MCF 10A (cell line): ENCODE data around the gene ANAPC5. TPM values are rescaled to one million over a fixed set of nuclear protein-coding genes. Genes with fewer than 3 reads are reported as not detected.

Source experiments
- BruUV-seq: library from RNA; stranded (reverse); fragments of 400-500 nt; replicated peaks from 2 replicates; lab custom pipeline; 2021; lab: Mats Ljungman, UMichigan
- CTCF ChIA-PET: fragments of 300-600 bp; sonication (Branson Sonifier 250); formaldehyde crosslinking; extraction: SDS; loops from one replicate; lab custom pipeline; 2021; ENCODE audit warnings: antibody characterized with exemption, inconsistent platforms; lab: Yijun Ruan, JAX
- POLR2A ChIA-PET: fragments of 300-600, 350-650 bp; sonication (Branson Sonifier 250); formaldehyde crosslinking; extraction: SDS; loops from one replicate; lab custom pipeline; 2020; ENCODE audit warnings: antibody characterized with exemption, inconsistent platforms; lab: Yijun Ruan, JAX
- DNase-seq: peaks from one replicate; pipeline ENCODE4 v3.0.0-alpha.2; 2018; ENCODE audit not compliant: unreplicated experiment
- H3K27ac Mint-ChIP-seq: one replicate; pipeline ENCODE4 v1.8.0; 2022; ENCODE audit warnings: mild to moderate bottlenecking, low read depth, mixed read lengths; ENCODE audit not compliant: unreplicated experiment
- H3K27me3 Mint-ChIP-seq: one replicate; pipeline ENCODE4 v1.8.0; 2022; ENCODE audit warnings: mixed read lengths; ENCODE audit not compliant: insufficient read depth, unreplicated experiment
- H3K36me3 Mint-ChIP-seq: one replicate; pipeline ENCODE4 v1.8.0; 2022; ENCODE audit warnings: mild to moderate bottlenecking, moderate library complexity, mixed read lengths; ENCODE audit not compliant: insufficient read depth, unreplicated experiment
- H3K4me1 Mint-ChIP-seq: one replicate; pipeline ENCODE4 v1.8.0; 2022; ENCODE audit warnings: mixed read lengths; ENCODE audit not compliant: insufficient read depth, unreplicated experiment
- H3K4me3 Mint-ChIP-seq: one replicate; pipeline ENCODE4 v1.8.0; 2022; ENCODE audit warnings: mild to moderate bottlenecking, moderate library complexity, mixed read lengths; ENCODE audit not compliant: unreplicated experiment
- H3K9me3 Mint-ChIP-seq: one replicate; pipeline ENCODE4 v1.8.0; 2022; ENCODE audit warnings: mixed read lengths; ENCODE audit not compliant: unreplicated experiment
- intact Hi-C: fragments of 100-400 bp; cut with micrococcal nuclease; formaldehyde crosslinking; loops from 2 replicates; pipeline ENCODE4 v1.14.1; 2022
- total RNA-seq: library from RNA; stranded (reverse); gene quantifications from 2 replicates; pipeline ENCODE4 v1.2.3, GENCODE V29; 2022
- TF ChIP-seq, protein P1 (sequence below): fragments of 200-600 bp; IDR thresholded peaks from one replicate; pipeline ENCODE4 v1.8.0; 2022; ENCODE audit warnings: antibody characterized with exemption, mild to moderate bottlenecking; ENCODE audit not compliant: unreplicated experiment

ANAPC5 gene
- total RNA-seq, 1 experiment from 2014 or later = 95.6 TPM

DNA sequence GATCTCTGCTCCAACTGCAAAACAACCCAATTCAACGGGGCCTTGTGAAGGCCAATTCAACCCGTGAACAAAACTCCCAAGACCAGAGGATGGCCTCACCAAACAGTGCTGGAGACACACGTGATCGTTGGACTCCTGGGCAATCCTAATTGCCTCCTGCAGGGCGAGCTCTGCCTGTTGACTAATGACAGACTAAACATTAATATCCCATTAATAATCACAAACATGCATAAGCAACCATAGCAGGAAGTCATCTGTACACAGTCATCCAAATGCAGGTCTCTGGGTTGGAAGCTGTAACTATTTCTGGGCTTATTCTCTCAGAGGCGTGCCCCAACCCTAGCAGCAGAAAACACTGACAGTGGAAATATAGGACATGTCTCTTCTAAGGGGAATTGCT lies 21.0 kb downstream of the ANAPC5 start:
- Mint-ChIP-seq H3K9me3 (no peaks in the 10 kb centered on the region), H3K4me1 (no peaks in the 10 kb centered on the region), H3K36me3 (peaks cover 94% of the 10 kb centered on the region), H3K27me3 (no peaks in the 10 kb centered on the region), H3K27ac (no peak overlapping the region), H3K4me3 (no peak overlapping the region)
- no TSS peak for BruUV-seq
- DNase-seq = no peak
- CTCF ChIA-PET = interaction anchor here (6.3 kb wide), 1 partner anchor 112 kb away, joined by 80 read pairs; no protein-coding TSS in a partner anchor
- TF ChIP-seq, protein P1, sequence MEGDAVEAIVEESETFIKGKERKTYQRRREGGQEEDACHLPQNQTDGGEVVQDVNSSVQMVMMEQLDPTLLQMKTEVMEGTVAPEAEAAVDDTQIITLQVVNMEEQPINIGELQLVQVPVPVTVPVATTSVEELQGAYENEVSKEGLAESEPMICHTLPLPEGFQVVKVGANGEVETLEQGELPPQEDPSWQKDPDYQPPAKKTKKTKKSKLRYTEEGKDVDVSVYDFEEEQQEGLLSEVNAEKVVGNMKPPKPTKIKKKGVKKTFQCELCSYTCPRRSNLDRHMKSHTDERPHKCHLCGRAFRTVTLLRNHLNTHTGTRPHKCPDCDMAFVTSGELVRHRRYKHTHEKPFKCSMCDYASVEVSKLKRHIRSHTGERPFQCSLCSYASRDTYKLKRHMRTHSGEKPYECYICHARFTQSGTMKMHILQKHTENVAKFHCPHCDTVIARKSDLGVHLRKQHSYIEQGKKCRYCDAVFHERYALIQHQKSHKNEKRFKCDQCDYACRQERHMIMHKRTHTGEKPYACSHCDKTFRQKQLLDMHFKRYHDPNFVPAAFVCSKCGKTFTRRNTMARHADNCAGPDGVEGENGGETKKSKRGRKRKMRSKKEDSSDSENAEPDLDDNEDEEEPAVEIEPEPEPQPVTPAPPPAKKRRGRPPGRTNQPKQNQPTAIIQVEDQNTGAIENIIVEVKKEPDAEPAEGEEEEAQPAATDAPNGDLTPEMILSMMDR = no peak
- intact Hi-C loops = no loop called here
- POLR2A ChIA-PET = interaction anchor here (0.8 kb wide), 1 partner anchor 9 kb away, joined by 3 read pairs; no protein-coding TSS in a partner anchor

DNA sequence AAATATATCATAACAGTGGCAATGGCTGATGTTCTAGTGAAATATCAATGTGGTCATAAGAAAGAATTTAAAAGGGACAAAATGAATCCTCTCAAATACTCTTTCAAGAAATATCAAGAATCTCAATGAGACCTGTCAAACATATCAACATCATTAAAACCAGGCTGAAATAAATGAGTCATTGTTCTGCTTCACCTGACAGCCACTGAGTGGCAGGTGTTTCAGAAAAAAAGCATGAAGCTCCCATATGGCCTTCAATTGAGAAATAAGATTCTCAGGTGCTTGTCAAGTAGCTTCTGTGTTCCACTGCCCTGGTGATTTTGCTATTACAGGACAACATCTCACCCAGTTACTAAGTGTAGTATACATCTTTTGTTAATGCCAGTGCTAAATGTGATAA lies 21.5 kb downstream of the ANAPC5 start:
- Mint-ChIP-seq H3K4me1 (no peaks in the 10 kb centered on the region), H3K27me3 (no peaks in the 10 kb centered on the region), H3K36me3 (peaks cover 94% of the 10 kb centered on the region), H3K9me3 (no peaks in the 10 kb centered on the region), H3K4me3 (no peak overlapping the region), H3K27ac (no peak overlapping the region)
- no peak for DNase-seq
- TF ChIP-seq, protein P1 = no peak
- no TSS peak for BruUV-seq
- CTCF ChIA-PET = interaction anchor here (6.3 kb wide), 1 partner anchor 112 kb away, joined by 80 read pairs; no protein-coding TSS in a partner anchor
- POLR2A ChIA-PET = no interaction called here
- intact Hi-C loops = no loop called here

DNA sequence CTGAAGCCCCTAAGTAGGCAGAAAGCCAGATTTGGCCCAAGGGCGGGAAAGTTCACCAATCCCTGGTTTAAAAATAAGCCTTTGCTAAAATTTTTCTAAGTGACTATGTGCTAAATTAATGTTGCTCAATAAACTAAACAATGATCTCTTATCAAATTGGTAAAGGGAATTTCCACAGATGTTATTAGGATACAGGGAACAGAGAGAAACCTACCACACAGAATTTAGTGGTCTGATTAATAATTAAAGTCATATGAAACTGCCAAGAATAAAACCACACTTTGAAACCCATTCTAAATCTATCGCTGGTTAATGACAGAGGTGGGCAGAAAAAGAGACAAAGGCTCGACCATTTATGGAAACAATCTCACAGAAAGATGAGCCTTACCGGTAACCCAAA lies 22.0 kb downstream of the ANAPC5 start:
- intact Hi-C loops = no loop called here
- no peaks in the 10 kb centered on the region for H3K9me3 Mint-ChIP-seq
- TF ChIP-seq, protein P1 = no peak
- no TSS peak for BruUV-seq
- ChIA-PET POLR2A (no interaction called here), CTCF (interaction anchor here (6.3 kb wide), 1 partner anchor 113 kb away, joined by 80 read pairs; no protein-coding TSS in a partner anchor)
- H3K27ac Mint-ChIP-seq = no peak overlapping the region
- no peaks in the 10 kb centered on the region for H3K27me3 Mint-ChIP-seq
- no peak for DNase-seq
- peaks cover 94% of the 10 kb centered on the region for H3K36me3 Mint-ChIP-seq
- no peaks in the 10 kb centered on the region for H3K4me1 Mint-ChIP-seq
- no peak overlapping the region for H3K4me3 Mint-ChIP-seq

DNA sequence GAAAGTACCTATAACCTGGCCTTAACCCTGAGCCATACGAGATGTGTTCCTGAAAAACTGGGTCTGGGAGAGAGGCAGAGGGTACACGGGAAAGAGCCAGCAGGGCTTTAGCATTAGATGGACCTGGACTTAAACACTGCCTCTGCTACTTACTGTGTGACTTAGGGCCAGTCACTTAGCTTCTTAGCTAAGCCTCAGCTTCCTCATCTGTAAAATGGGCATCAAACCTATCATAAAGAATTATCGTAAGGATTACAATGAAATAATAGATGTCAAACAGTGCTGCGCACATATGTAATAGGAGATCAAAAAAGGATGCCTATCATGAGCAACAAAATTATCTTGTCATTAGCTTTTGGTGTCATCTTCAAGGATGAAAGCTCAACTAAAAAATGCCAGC lies 23.6 kb downstream of the ANAPC5 start:
- TF ChIP-seq, protein P1 = no peak
- BruUV-seq = no TSS peak
- ChIA-PET CTCF (interaction anchor here (0.6 to 1.7 kb wide), 7 partner anchors 10 to 890 kb away, joined by 3 to 6 read pairs (median 3); no protein-coding TSS in a partner anchor), POLR2A (interaction anchor here (1.3 to 1.6 kb wide), 2 partner anchors 15 to 71 kb away, joined by 3 to 6 read pairs; partner anchors contain the start of gene RNF34)
- Mint-ChIP-seq H3K4me1 (no peaks in the 10 kb centered on the region), H3K4me3 (no peak overlapping the region), H3K27me3 (no peaks in the 10 kb centered on the region), H3K36me3 (peaks cover 94% of the 10 kb centered on the region), H3K27ac (no peak overlapping the region), H3K9me3 (no peaks in the 10 kb centered on the region)
- intact Hi-C loops = no loop called here
- DNase-seq = no peak
